GM21528 (cell line): ENCODE measurements around the gene SCD5.

ENCODE experiments used
- ATAC-seq: cut with Tn5 transposase; IDR thresholded peaks from one replicate; pipeline ENCODE4 v1.9.1; 2021; ENCODE audit warnings: mild to moderate bottlenecking, moderate library complexity; ENCODE audit not compliant: unreplicated experiment, low FRiP score

The SCD5 gene

DNA sequence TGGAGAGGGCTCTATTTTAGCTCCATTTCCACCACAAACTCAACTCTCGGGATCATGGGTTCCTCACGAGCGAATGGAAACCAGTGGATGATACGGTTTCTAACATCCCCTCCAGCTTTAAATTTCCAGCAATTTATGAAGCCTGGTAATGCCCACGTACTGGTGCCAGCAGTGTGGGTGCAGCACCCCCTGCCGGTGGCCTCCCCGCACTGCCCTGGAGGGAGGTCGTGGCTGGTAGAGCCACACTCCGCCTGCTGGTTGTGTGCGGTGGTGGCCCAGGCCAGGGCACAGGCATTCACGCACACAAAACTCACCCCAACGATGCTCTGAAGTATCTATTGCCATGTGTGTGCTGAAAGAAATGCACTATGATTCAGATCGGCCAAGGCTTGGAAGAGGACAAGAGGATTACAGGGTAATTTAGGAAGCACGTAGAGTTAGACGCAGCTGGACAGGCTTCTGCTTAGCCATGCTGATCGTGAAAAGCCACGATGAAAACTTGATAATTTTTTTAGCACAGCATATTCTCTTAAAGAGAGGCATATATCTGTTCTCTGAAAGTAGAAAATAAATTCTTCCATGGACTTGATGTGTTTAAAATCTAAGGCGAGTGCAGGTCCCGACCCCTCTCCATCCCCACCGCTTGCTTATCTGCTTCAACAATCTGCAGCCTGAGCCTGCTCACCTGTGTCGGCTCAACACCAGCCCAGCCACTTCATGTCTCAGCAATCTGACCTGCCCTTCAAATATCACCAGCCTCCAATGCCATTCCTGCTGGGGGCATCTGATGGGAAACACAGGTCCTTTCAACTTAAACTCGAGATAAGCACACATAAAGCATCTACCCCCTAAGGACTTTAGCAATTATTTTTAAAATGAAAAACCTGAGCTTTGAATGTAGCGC is 59.1 kb downstream of the SCD5 start:
- peak; percentile 97 for ATAC-seq

- ATAC-seq = no peak
These were observed 61.2 kb downstream of the SCD5 start for GRCh38 chr4:82737354-82737753.

GRCh38 chr4:82733636-82734035 is 65.0 kb downstream of the SCD5 start:
- no peak for ATAC-seq

DNA sequence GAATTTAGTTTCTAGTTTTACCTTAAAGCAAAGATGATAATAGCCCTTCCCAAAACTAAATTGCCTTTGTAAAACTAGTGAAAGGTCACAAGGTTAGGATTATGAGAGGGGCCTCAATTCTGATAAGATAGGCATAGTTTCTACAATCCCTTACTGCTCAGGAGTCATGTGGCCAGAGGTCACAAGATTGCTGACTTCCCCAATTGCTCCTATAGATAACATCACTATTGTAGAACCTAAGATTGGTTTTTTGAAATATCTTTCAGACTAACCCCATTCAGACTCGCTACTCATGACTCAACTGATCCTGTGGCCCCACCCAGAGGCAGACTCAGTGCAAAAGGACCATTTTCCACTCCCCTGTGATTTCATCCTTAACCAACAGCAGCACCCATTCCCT is 70.3 kb downstream of the SCD5 start:
- no peak for ATAC-seq

DNA sequence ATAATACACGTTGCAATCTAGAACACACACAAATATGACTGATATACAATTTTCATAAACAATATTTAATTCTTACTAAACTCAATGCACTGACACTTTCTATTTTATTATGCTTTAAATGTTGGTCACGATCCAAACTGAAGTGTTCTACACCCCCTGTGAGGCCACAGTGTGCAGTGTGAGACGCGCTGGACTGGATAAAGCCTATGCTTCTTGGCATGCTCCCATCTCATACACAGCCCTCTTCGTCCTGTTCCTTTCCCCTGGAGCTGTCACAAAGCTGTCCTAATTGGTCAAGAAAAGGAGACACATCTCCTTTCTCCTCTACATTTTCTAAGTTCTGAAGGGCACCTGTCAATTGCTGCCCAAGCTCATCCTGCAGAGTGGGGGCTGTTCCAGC is 72.0 kb downstream of the SCD5 start:
- no peak for ATAC-seq

- ATAC-seq = no peak
These were observed 76.7 kb downstream of the SCD5 start for GRCh38 chr4:82721819-82722423.

DNA sequence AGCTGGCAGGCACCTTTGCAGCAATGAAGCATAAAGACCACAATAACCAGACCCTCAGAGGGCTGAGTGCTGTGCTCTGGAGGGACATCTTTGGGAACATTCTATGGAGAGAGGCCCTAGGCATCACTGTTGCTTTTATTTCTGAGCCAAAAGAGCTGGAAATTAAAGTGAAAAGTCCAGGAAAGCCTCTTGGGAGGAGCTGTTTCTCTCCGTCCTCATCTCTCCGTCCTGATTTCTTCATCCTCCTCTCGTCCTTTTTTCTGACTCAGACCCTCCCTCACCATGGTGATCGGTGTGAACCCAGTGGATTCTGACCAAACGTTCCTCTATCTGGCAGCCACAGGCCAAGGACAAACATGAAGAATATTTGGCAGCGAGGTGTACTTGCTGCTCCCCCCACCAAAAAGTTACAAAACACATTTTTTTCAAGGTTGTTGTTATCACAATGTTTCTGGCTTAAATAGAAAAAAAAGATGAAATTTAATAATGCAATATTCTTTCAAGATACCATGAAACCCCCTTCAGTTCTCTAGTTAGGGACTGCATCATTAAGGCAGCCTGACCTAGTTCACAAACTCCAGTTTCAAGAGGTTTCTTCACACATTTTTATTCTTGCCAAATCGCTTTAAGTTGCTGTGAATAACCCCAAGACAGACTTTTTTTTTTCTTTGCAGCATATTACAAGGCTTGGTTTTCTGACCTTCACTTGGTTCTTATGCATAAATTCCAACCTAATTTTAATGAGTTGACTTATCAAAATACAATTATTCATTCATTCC is 80.2 kb downstream of the SCD5 start:
- ATAC-seq = no peak

GRCh38 chr4:82715731-82716617 is 82.6 kb downstream of the SCD5 start:
- ATAC-seq = no peak

GRCh38 chr4:82713856-82714255 is 84.7 kb downstream of the SCD5 start:
- ATAC-seq = no peak

- ATAC-seq = no peak
These were observed 86.0 kb downstream of the SCD5 start for GRCh38 chr4:82712561-82712960.

DNA sequence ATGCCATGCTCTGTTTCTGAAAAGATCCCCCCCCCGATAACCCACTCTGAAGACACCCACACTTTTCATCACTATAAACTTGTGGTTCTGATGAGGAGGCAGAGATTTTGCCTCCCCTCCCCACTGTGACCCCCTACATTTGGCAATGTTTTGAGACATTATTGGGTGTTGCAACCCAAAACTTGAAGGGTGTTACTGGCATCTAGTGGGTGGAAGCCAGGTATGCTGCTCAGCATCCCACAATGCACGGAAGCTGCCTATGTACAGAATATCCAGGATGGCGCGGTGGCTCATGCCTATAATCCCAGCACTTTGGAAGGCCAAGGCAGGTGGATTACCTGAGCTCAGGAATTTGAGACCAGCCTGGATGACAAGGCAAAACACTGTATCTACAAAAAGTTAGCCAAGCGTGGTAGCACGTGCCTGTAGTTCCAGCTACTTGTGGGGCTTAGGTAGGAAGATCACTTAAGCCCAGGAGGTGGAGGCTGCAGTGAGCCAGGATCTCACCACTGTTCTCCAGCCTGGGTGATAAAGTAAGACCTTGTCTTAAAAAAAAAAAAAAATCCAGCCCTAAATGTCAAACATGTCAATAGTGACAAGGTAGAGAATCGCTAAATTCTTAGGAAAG is 87.3 kb downstream of the SCD5 start:
- ATAC-seq = no peak

- ATAC-seq = no peak
These were observed 88.2 kb downstream of the SCD5 start for GRCh38 chr4:82710197-82710929.

GRCh38 chr4:82708982-82709381 is 89.6 kb downstream of the SCD5 start:
- ATAC-seq = no peak

- ATAC-seq = no peak
These were observed 92.1 kb downstream of the SCD5 start for GRCh38 chr4:82706349-82707000.

DNA sequence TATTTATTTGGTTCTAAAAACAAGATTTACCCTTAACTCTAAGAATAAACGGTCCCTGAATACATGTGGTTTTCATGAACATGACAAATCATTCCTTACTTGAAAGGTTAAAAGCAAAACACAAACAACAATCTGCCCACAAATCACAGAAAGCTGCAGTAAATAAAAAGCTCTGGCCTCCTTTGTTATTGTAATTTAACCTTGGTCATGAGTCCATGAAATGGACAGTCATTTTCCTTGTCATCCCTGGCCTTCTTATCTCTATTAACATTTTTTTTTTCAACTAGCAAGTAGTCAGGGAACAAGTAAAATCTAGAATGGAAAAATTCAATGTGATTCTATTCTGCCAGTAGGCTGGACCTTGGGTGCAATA is 92.7 kb downstream of the SCD5 start:
- no peak for ATAC-seq

GRCh38 chr4:82705169-82705927 is 93.2 kb downstream of the SCD5 start:
- ATAC-seq = no peak

GRCh38 chr4:82704156-82704555 is 94.4 kb downstream of the SCD5 start:
- ATAC-seq = no peak

DNA sequence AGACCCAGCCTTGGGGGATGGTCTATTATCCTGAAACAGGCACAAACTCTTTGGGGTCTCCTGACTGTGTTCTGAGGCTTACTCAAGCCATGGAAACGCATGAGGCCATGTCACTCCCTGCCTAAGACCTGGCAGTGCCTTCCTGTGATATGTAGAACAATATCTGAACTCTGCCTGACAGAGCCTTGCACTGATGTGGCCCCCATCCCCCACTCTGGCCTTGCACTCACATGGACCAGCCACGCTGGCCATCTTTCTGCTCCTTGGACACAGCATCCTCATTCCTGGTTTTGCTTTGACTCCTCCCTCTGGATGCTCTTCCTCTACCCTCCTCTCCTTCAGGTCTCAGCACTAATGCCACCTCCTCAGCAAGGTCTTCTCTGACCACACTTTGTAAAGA is 100.2 kb downstream of the SCD5 start:
- ATAC-seq = no peak
